Osteoblast (primary cell): Measurements from ENCODE around the gene PEAK3. TPM values are rescaled to one million over a fixed set of nuclear protein-coding genes. Genes with fewer than 3 reads are reported as not detected.

Experiments
- DNase-seq: peaks from one replicate; pipeline ENCODE4 v3.0.0; 2011; ENCODE audit warnings: low spot score, mixed read lengths; ENCODE audit not compliant: insufficient read length; ENCODE audit errors: missing footprints
- H2AFZ ChIP-seq: 2 replicates; pipeline ENCODE4 v1.6.0; 2011; ENCODE audit warnings: mild to moderate bottlenecking, low read length
- H3K27ac ChIP-seq: 2 replicates; pipeline ENCODE4 v1.5.1; 2011; ENCODE audit warnings: mild to moderate bottlenecking, low read depth, low read length, moderate library complexity
- H3K27me3 ChIP-seq: 2 replicates; pipeline ENCODE4 v1.6.0; 2012; ENCODE audit warnings: mild to moderate bottlenecking, control low read depth, inconsistent platforms, low read length, moderate library complexity; ENCODE audit not compliant: insufficient read depth
- H3K36me3 ChIP-seq: 2 replicates; pipeline ENCODE4 v1.5.1; 2011; ENCODE audit warnings: mild to moderate bottlenecking, low read length, control low read depth, moderate library complexity; ENCODE audit not compliant: insufficient read depth
- H3K4me1 ChIP-seq: 2 replicates; pipeline ENCODE4 v1.5.1; 2011; ENCODE audit warnings: mild to moderate bottlenecking, low read length, control low read depth, moderate library complexity; ENCODE audit not compliant: insufficient read depth
- H3K4me2 ChIP-seq: 2 replicates; pipeline ENCODE4 v1.6.0; 2011; ENCODE audit warnings: mild to moderate bottlenecking, low read length; ENCODE audit not compliant: insufficient read depth
- H3K4me3 ChIP-seq: fragments of 200-600 bp; sonication (generic); 3 replicates; pipeline ENCODE4 v1.5.1; 2012; ENCODE audit warnings: mild to moderate bottlenecking, low read length, inconsistent platforms; ENCODE audit not compliant: insufficient read depth
- H3K79me2 ChIP-seq: 2 replicates; pipeline ENCODE4 v1.6.0; 2012; ENCODE audit warnings: mild to moderate bottlenecking, low read length, control low read depth, inconsistent platforms; ENCODE audit not compliant: insufficient read depth
- H3K9me3 ChIP-seq: 2 replicates; pipeline ENCODE4 v1.5.1; 2011; ENCODE audit warnings: low read depth, low read length, control low read depth
- H4K20me1 ChIP-seq: 2 replicates; pipeline ENCODE4 v1.6.0; 2012; ENCODE audit warnings: mild to moderate bottlenecking, low read length, control low read depth; ENCODE audit not compliant: insufficient read depth
- CTCF ChIP-seq: IDR thresholded peaks from 2 replicates; pipeline ENCODE4 v1.5.1; 2011; ENCODE audit warnings: mild to moderate bottlenecking, low read depth, low read length, moderate library complexity; ENCODE audit errors: extremely low read depth
- total RNA-seq: library from RNA; depleted of rRNA; stranded (reverse); fragments of >200 nt; gene quantifications from 2 replicates; pipeline ENCODE4 v1.2.3, GENCODE V29; 2012

PEAK3 gene
- total RNA-seq, 1 donor: not detected

- H3K79me2 ChIP-seq: peaks cover 45% of the 10 kb centered on the region
- no peak overlapping the region for H3K4me2 ChIP-seq
- H3K36me3 ChIP-seq: peaks cover 53% of the 10 kb centered on the region
- no peak for TF ChIP-seq CTCF
- no peaks in the 10 kb centered on the region for H3K27me3 ChIP-seq
- no peak overlapping the region for H3K4me3 ChIP-seq
- H3K9me3 ChIP-seq: no peaks in the 10 kb centered on the region
- peaks cover 9% of the 10 kb centered on the region for H4K20me1 ChIP-seq
- no peak overlapping the region for H2AFZ ChIP-seq
- no peak for DNase-seq
- no peaks in the 10 kb centered on the region for H3K4me1 ChIP-seq
- no peak overlapping the region for H3K27ac ChIP-seq
Measured at GRCh38 chr19:2226840-2227360, 55.1 kb downstream of the PEAK3 start.

- Histone ChIP-seq H3K27ac (no peak overlapping the region), H3K36me3 (peaks cover 52% of the 10 kb centered on the region), H3K4me2 (no peak overlapping the region), H2AFZ (no peak overlapping the region), H3K4me3 (no peak overlapping the region), H4K20me1 (peaks cover 9% of the 10 kb centered on the region), H3K79me2 (peaks cover 42% of the 10 kb centered on the region), H3K27me3 (no peaks in the 10 kb centered on the region), H3K9me3 (no peaks in the 10 kb centered on the region), H3K4me1 (no peaks in the 10 kb centered on the region)
- TF ChIP-seq CTCF: no peak
- no peak for DNase-seq
Measured at GRCh38 chr19:2226051-2226839, 55.7 kb downstream of the PEAK3 start.

- no peaks in the 10 kb centered on the region for H3K4me1 ChIP-seq
- peaks cover 42% of the 10 kb centered on the region for H3K79me2 ChIP-seq
- no peak for TF ChIP-seq CTCF
- H3K36me3 ChIP-seq: peaks cover 53% of the 10 kb centered on the region
- H3K27me3 ChIP-seq: no peaks in the 10 kb centered on the region
- H4K20me1 ChIP-seq: peaks cover 9% of the 10 kb centered on the region
- DNase-seq: no peak
- H3K27ac ChIP-seq: no peak overlapping the region
- H2AFZ ChIP-seq: no peak overlapping the region
- no peaks in the 10 kb centered on the region for H3K9me3 ChIP-seq
- H3K4me3 ChIP-seq: no peak overlapping the region
- H3K4me2 ChIP-seq: no peak overlapping the region
Measured at GRCh38 chr19:2225415-2226050, 56.4 kb downstream of the PEAK3 start.

- H3K4me1 ChIP-seq: no peaks in the 10 kb centered on the region
- H3K27ac ChIP-seq: no peak overlapping the region
- no peak for DNase-seq
- H4K20me1 ChIP-seq: peaks cover 9% of the 10 kb centered on the region
- no peaks in the 10 kb centered on the region for H3K27me3 ChIP-seq
- no peak overlapping the region for H3K4me2 ChIP-seq
- H2AFZ ChIP-seq: no peak overlapping the region
- TF ChIP-seq CTCF: no peak
- H3K79me2 ChIP-seq: peaks cover 45% of the 10 kb centered on the region
- no peaks in the 10 kb centered on the region for H3K9me3 ChIP-seq
- H3K36me3 ChIP-seq: peaks cover 53% of the 10 kb centered on the region
- no peak overlapping the region for H3K4me3 ChIP-seq
Measured at GRCh38 chr19:2224754-2225349, 57.1 kb downstream of the PEAK3 start.
